Right lobe of liver (tissue), 6 donors: ENCODE data around the gene ARL15. TPM values are rescaled to one million over a fixed set of nuclear protein-coding genes. Genes with fewer than 3 reads are reported as not detected.
A peak's percentile ranks its signal among the peaks of the same experiment; 100 is the strongest.

Experiments used
- ATAC-seq, 4 donors: fragments of 200-7000 bp; cut with Tn5 transposase; one replicate each; pipeline ENCODE4 v1.9.1; 2020; ENCODE audit warnings: mild to moderate bottlenecking in 4 of 4, moderate library complexity in 4 of 4
- DNase-seq, 3 donors: peaks; one replicate each; pipeline ENCODE4 v3.0.0-alpha.2; 2020
- H3K27ac ChIP-seq, 3 donors: fragments of 200-600 bp; one replicate each; pipeline ENCODE4 v1.8.0; 2022
- H3K27me3 ChIP-seq, 2 donors: fragments of 200-600 bp; one replicate each; pipeline ENCODE4 v1.8.0; 2022
- H3K36me3 ChIP-seq, 4 donors: fragments of 200-600 bp; sonication (generic) in 1 of 4; one replicate each; pipeline versions ENCODE4 v1.5.1 to v1.8.0; 2017 to 2022; ENCODE audit warnings: control low read depth in 1 of 4
- H3K4me1 ChIP-seq, 4 donors: fragments of 200-600 bp; sonication (generic) in 1 of 4; one replicate each; pipeline versions ENCODE4 v1.5.1 to v1.8.0; 2017 to 2022; ENCODE audit warnings: control low read depth in 1 of 4
- H3K4me3 ChIP-seq, 3 donors: fragments of 200-600 bp; one replicate each; pipeline ENCODE4 v1.8.0; 2022
- H3K9me3 ChIP-seq, 4 donors: fragments of 200-600 bp; sonication (generic) in 1 of 4; one replicate each; pipeline versions ENCODE4 v1.5.1 to v1.8.0; 2017 to 2022; ENCODE audit warnings: control low read depth in 1 of 4
- CTCF ChIP-seq, 4 donors: fragments of 200-600 bp in 3 of 4; fragments of 450-650 bp in 1 of 4; IDR thresholded peaks; one replicate each; pipeline versions ENCODE4 v1.5.1 to v1.8.0; 2016 to 2022; ENCODE audit warnings: antibody characterized with exemption in 4 of 4, mild to moderate bottlenecking in 2 of 4
- POLR2A ChIP-seq: fragments of 450-650 bp; IDR thresholded peaks from one replicate; pipeline ENCODE4 v1.6.1; 2017; ENCODE audit warnings: antibody characterized with exemption, mild to moderate bottlenecking
- WGBS: methylation state at CpG from one replicate; pipeline ENCODE4 v1.1.6; 2018; ENCODE audit warnings: low coverage, low lambda C conversion rate; ENCODE audit not compliant: insufficient coverage; ENCODE audit errors: missing lambda C conversion rate; 5-methylcytosine and 5-hydroxymethylcytosine counted together
- intact Hi-C, 2 donors: fragments of 100-400 bp; cut with DNase I; formaldehyde crosslinking; loops; one replicate each; pipeline versions ENCODE4 v1.11.2 to v1.14.1; 2022
- total RNA-seq, 6 experiments: library from RNA; depleted of rRNA in 2 of 6; stranded (reverse); fragments of >200 nt in 2 of 6; fragmentation: NEBNext Ultra II Directional in 3 of 6; extraction: Animal tissue kit (Norgen Biotek cat#: 25700) in 3 of 6; gene quantifications; one replicate each; pipeline versions ENCODE4 v1.1.0 to v1.2.4, GENCODE V29; 2016 to 2023
- donor health status: DM: no; HTN: yes; CAD: no.
- donor health status: DM: no; HTN: no; CAD: no.
- donor health status: DM: no; HTN: no; CAD: no.
- donor health status: DM: no; HTN: yes; CAD: no.
- donor health status: DM: no; HTN: yes; CAD: no.

ARL15 gene
- total RNA-seq, 6 experiments from 2014 or later = 6.3 to 16.5 (median 9.6) TPM

GRCh38 chr5:54140247-54140840 is 170.0 kb downstream of the ARL15 start:
- H3K9me3 ChIP-seq = no peaks in the 10 kb centered on the region
- H3K27me3 ChIP-seq = no peaks in the 10 kb centered on the region
- 81% methylated on average over 2 of the region's 2 CpGs for WGBS
- no peak for ATAC-seq
- H3K36me3 ChIP-seq = no peaks in the 10 kb centered on the region
- no peak overlapping the region for H3K4me3 ChIP-seq
- intact Hi-C loops = no loop called here
- no peak overlapping the region for H3K27ac ChIP-seq
- no peaks in the 10 kb centered on the region for H3K4me1 ChIP-seq
- no peak for TF ChIP-seq POLR2A
- no peak for TF ChIP-seq CTCF (IDR thresholded peaks at IDR 0.05)
- no peak for DNase-seq

DNA sequence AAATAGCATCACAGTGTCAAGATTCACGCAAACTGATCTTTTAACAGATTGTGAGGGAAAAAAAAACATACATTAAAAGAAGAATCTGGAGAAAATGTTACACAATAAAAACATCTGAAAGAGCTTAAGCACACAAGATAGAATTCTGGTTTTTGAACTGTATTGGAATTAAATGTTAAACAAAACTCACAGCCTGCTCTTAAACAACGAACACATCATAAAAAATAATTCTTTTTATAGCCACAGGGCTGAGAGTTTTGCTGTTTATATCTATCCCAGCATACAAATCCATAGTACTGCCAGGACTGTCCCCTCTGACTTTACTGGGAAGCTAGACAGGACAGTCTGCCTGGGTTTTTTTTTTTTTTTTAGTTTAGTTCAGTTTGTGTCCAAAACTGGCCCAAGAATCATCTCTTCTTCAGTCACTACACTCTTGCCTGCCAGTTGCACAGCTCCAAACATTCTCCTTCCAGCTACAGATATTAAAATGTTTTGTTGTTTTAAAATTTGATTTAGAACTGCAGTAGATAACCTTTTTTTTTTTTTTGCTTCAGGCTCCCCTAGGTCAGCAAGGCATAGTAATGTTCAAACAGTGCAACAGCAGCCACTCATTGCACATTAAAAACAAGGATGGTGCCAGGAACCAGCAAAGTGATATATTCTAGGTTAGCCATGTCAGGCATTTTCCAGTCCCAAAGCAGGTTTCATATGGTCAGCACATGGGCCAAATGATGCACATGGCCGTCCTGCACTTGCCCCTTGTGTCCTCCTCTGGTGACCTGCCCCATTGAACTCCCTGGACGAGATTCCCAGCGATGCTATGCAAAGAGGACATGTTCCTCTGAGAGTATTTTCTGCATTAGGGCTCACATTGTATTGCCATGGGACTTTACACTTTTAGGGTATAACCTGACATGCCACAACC is 173.6 kb downstream of the ARL15 start:
- intact Hi-C loops = no loop called here
- Histone ChIP-seq H3K27ac (no peak overlapping the region), H3K36me3 (no peaks in the 10 kb centered on the region), H3K4me1 (no peaks in the 10 kb centered on the region), H3K4me3 (no peak overlapping the region), H3K9me3 (no peaks in the 10 kb centered on the region), H3K27me3 (no peaks in the 10 kb centered on the region)
- TF ChIP-seq CTCF (IDR thresholded peaks at IDR 0.05) (no peak), POLR2A (no peak)
- WGBS = 85% methylated on average over 5 of the region's 5 CpGs
- DNase-seq (no peak), ATAC-seq (no peak)

DNA sequence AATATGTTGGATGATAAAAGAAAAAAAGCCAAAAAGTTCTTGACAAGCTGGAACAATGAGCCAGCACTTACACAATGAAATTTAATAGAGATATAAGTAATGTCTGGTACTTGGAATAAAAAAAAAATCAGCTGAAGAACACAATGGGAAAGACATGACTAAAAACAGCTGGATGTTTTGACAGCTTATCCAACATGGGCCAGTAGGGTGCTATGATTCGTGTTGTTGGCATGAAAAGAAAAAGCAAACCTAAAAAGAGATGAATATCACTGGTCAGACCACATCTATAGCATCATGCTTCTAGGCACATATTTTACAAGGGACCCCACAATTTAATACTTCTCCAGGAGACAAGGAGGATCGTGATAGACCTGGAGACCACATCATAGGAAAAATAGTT is 175.3 kb downstream of the ARL15 start:
- DNase-seq (no peak), ATAC-seq (no peak)
- Histone ChIP-seq H3K4me3 (no peak overlapping the region), H3K27ac (no peak overlapping the region), H3K4me1 (no peaks in the 10 kb centered on the region), H3K9me3 (no peaks in the 10 kb centered on the region), H3K27me3 (no peaks in the 10 kb centered on the region), H3K36me3 (no peaks in the 10 kb centered on the region)
- intact Hi-C loops = no loop called here
- 68% methylated on average over 2 of the region's 2 CpGs for WGBS
- TF ChIP-seq CTCF (IDR thresholded peaks at IDR 0.05) = no peak
- no peak for TF ChIP-seq POLR2A

GRCh38 chr5:54133917-54134316 is 176.5 kb downstream of the ARL15 start:
- peak; percentile 34 to 83 (median 54) for ATAC-seq
- H3K27me3 ChIP-seq = no peaks in the 10 kb centered on the region
- no peak overlapping the region for H3K4me3 ChIP-seq
- TF ChIP-seq POLR2A (no peak), CTCF (IDR thresholded peaks at IDR 0.05) (no peak)
- intact Hi-C loops = no loop called here
- H3K27ac ChIP-seq = no peak overlapping the region
- H3K9me3 ChIP-seq = no peaks in the 10 kb centered on the region
- DNase-seq = no peak
- H3K36me3 ChIP-seq = no peaks in the 10 kb centered on the region
- H3K4me1 ChIP-seq = no peaks in the 10 kb centered on the region
